ENCODE results near the gene YBEY. TPM values are rescaled to one million over a fixed set of nuclear protein-coding genes. Genes with fewer than 3 reads are reported as not detected.

The YBEY gene
- total and polyA plus RNA-seq, 2 of the 13 experiments (the other 11 are each of a cell fraction or from before 2014, with no cell fraction given), result 6.5 to 8.9 TPM

GRCh38 chr21:46345861-46346260, 59.7 kb downstream of the YBEY start:
- H3K4me1 ChIP-seq (ENCODE audit: insufficient read depth, low read length), result no peaks in the 10 kb centered on the region

More at GRCh38 chr21:46345861-46346260, 59.7 kb downstream of the YBEY start:
- peaks cover 26 to 54% of the 10 kb centered on the region in 2 experiments for H3K36me3 ChIP-seq (replicated peaks in 1 of 2; ENCODE audit: control insufficient read depth in 1 of 2, insufficient read depth in 2 of 2, low read length in 2 of 2)
- DNase-seq (ENCODE audit: low spot score) (no peak), FAIRE-seq (no peak), ATAC-seq (no peak)
- no peak overlapping the region for H3K4me2 ChIP-seq (ENCODE audit: low read depth, low read length)
- in situ Hi-C loops (cut with HindIII; ENCODE audit: extremely low pct_ligation_motif_present, low pct_unique_long_range_greater_than_20kb), result no loop called here
- BruUV-seq (replicated peaks), result no TSS peak
- ChIA-PET CTCF (ENCODE audit: low intra/inter-chr PET ratio, low total read pairs) (no interaction called here), POLR2A (no interaction called here)
- H2AFZ ChIP-seq (ENCODE audit: low read length), result no peak overlapping the region
- no peaks in the 10 kb centered on the region for H3K9me3 ChIP-seq (ENCODE audit: low read length)
- H3K27ac ChIP-seq (ENCODE audit: extremely low read length, insufficient read depth, low read length), result no peak overlapping the region
- peaks cover 6% of the 10 kb centered on the region for H3K79me2 ChIP-seq (ENCODE audit: insufficient read depth, low read length)
- H4K20me1 ChIP-seq (ENCODE audit: insufficient read depth, low read length), result no peaks in the 10 kb centered on the region; the same call in 1 of the 2 replicates
- no peak overlapping the region for H3K4me3 ChIP-seq (replicated peaks in 1 of 3; ENCODE audit: insufficient read depth in 1 of 3, low read depth in 2 of 3, low read length in 3 of 3)
- intact Hi-C loops (cut with micrococcal nuclease; ENCODE audit: unreplicated experiment), result no loop called here
- H3K27me3 ChIP-seq (ENCODE audit: control insufficient read depth in 1 of 2, insufficient read depth in 2 of 2, low read length in 2 of 2), result no peaks in the 10 kb centered on the region
- no peak overlapping the region for H3K9ac ChIP-seq (ENCODE audit: insufficient read depth, low read depth, low read length)
- TF ChIP-seq GLMP (CRISPR knock-in tag; IDR thresholded peaks at IDR 0.05; ENCODE audit: borderline replicate concordance) (no peak), ZBTB10 (CRISPR knock-in tag; IDR thresholded peaks at IDR 0.05; ENCODE audit: borderline replicate concordance) (no peak), MZF1 (CRISPR knock-in tag; IDR thresholded peaks at IDR 0.05; ENCODE audit: borderline replicate concordance) (no peak), ZMYM3 (CRISPR knock-in tag; IDR thresholded peaks at IDR 0.05) (no peak), SRF (IDR thresholded peaks at IDR 0.05; ENCODE audit: low read depth, low read length) (no peak)
- 96% methylated on average over 11 of the region's 14 CpGs for WGBS (ENCODE audit: low lambda C conversion rate)
